T-helper 9 cell (primary cell): ENCODE data around the gene ATP8B1.

ENCODE experiments used
- DNase-seq: peaks from one replicate; pipeline ENCODE4 v3.0.0-alpha.2; 2020

ATP8B1 gene

GRCh38 chr18:57715073-57715472 is 88.0 kb downstream of the ATP8B1 start:
- no peak for DNase-seq

DNA sequence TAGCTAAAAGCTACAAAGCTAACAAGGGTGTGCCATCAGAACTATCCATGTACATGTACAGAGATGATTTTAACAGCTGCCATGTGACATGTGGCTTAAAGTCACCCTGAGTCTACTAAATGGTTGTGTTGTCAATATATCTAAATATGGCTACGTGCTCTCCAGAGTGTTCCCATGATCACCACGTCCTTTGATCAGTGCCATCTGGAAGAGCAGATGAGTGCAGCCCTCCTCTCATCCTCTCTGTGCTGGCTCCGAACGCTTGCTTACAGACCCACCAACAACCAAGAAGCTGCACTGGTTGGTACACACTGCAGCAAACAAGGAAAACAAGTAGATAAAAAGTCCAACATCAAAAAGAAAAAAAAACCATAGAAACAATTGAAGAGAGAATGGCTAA is 92.9 kb downstream of the ATP8B1 start:
- no peak for DNase-seq

DNA sequence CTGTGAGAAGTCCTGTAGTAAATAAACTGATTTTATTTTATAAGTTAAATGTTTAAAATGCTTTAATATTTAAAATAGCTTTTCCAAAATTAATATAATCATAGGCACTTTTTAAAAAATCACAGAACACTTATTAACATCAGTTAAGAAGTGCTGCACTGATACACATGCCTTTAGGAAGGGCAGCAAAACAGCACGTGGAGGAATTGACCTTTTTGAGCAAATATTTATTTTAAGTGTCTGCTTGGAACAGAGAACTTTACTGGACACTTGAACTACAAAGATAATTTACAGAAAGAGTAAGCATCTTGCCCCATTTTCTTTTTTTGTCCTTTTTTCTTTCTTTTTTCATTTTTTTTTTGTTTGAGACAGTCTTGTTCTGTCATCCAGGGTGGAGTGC is 93.8 kb downstream of the ATP8B1 start:
- DNase-seq = no peak

DNA sequence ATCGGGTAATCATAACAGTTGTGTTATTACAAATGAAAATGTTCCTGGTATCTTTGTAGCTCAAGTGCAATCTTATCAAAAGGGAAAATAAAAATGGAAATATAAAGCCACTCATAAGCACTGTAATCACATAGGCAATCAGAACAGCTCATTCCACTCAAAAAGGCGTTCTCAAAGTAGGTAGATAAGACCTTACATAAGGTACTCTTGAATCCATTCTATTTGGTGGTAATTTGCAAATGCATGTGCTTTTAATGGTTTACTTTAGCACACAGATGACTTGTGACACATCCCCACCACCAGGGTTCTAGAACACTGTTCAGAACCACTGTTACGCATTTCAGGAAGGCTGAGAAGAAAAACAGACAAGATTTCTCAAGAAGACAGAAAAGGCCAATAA is 94.8 kb downstream of the ATP8B1 start:
- DNase-seq = no peak

DNA sequence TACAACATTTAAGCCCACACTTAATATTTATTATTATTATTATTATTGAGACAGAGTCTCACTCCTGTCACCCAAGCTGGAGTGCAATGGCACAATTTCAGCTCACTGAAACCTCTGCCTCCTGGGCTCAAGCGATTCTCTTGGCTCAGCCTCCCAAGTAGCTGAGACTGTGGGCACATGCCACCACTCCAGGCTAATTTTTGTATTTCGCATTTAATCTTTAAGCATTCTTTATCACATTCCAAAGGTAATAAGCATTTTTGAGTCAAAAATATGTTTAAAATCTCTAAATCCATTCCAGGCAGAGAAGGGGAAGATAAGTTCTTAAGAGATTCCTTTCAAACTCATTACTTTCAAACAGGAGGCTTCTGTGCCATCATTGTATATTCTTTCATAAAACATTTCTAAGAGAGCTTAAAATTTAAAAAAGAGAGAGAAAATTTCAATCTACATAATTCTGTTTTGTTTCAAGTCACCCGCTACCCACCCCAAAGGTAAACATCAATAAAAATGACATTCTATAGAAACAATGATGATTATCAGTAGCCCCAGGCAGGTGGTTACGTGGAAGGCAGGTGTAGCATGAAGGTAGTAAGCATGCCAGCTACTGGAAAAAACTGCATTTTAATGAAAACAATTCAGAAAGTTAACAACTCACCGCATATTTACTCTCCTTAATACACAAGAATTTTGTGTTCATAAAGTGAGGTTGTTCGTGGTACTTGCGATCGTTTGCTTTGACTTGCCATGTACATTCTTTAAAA is 97.1 kb downstream of the ATP8B1 start:
- DNase-seq = no peak

- no peak for DNase-seq
Measured at GRCh38 chr18:57705011-57705410, 98.1 kb downstream of the ATP8B1 start.

DNA sequence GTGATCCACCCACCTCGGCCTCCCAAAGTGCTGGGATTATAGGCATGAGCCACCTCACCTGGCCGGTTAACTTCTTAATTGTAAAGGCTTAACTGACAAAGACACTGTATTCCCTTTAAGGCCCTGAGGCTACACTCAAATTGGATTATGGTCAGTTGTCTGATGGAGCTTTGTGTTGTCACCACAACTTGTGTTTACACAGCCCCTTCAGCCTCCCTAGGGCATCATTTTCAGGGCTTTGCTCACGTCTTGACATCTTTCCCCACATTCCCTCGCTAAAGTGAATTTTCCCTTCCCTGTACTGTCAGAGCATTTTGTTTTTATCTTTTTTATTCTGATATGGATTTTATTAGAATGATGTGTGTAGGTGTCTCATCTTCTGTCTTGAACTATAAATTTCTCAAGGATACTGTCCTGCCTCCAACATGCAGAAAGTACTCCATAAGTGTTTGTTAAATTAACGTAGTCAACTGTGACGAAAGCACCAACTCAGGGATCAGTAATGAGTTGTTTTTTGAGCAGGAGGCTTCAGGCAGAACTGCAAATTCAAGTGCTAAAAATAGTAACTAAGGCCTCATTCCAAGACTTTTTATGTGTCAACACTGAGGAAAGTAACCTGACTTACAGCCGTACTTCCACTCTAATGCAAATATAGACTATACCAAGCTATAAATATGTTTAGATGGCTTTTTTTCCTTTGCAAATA is 104.4 kb downstream of the ATP8B1 start:
- no peak for DNase-seq

GRCh38 chr18:57697426-57697825 is 105.7 kb downstream of the ATP8B1 start:
- DNase-seq = no peak

GRCh38 chr18:57696271-57696670 is 106.8 kb downstream of the ATP8B1 start:
- DNase-seq = no peak

GRCh38 chr18:57691363-57691762 is 111.8 kb downstream of the ATP8B1 start:
- DNase-seq = no peak

DNA sequence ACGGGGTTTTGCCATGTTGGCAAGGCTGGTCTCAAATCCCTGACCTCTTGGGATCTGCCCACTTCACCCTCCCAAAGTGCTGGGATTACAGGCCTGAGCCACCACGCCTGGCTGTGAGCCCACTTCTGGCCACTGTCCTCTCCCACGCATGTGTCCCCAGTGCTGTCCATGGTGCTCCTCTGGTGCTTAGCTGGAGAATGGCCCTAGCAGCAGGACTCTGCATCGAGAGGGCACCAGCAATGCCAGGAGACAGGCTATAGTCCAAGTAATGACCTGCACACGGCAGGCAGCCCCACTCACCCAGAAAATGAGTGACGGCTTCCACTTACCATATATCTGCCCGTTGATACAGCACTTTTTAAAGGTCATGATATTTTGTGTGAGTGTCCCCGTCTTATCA is 115.1 kb downstream of the ATP8B1 start:
- DNase-seq = no peak

DNA sequence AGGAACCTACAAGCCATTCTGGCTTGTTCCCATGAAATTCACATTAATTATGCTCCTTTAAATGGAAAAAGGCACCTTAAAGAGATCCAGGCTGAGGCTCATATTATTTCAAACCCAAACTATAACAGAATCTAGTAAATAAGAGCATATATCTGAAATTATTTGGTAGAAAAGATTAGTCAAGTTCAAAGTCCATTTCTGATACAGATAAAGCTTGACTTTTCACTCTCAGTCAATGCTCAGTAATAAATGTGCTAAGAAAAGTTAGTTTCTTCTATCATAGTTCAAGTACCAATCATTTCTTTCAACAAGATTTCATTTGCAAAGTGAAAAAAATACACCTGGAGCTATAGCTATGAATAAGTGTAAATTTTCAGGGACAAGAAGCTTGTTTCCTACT is 119.6 kb downstream of the ATP8B1 start:
- no peak for DNase-seq

- DNase-seq = no peak
Measured at GRCh38 chr18:57677262-57678211, 125.6 kb downstream of the ATP8B1 start.

DNA sequence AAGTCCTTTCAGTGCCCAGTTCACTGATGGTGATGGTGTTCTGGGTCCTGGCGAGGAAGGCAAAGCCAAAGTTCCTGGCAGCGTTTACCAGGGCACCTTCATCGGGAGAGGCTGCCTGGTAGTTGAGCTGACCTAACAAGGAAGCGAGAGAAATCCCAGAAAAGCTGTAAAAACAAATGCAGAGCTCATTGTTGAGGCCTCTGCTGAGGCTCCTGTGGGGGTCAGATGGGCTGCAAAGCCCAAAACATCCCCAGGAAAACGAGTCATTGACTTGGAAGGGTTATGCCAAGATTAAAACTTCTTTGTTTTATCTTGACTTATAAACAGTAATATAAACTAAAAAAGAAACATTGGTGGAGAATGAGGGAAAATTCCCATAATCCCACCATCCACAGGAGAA is 128.2 kb downstream of the ATP8B1 start:
- DNase-seq = no peak

GRCh38 chr18:57670046-57670445 is 133.1 kb downstream of the ATP8B1 start:
- DNase-seq = no peak

GRCh38 chr18:57668021-57668420 is 135.1 kb downstream of the ATP8B1 start:
- no peak for DNase-seq

GRCh38 chr18:57666818-57667497 is 136.2 kb downstream of the ATP8B1 start:
- DNase-seq = no peak

- DNase-seq = no peak
Measured at GRCh38 chr18:57664568-57665165, 138.4 kb downstream of the ATP8B1 start.

DNA sequence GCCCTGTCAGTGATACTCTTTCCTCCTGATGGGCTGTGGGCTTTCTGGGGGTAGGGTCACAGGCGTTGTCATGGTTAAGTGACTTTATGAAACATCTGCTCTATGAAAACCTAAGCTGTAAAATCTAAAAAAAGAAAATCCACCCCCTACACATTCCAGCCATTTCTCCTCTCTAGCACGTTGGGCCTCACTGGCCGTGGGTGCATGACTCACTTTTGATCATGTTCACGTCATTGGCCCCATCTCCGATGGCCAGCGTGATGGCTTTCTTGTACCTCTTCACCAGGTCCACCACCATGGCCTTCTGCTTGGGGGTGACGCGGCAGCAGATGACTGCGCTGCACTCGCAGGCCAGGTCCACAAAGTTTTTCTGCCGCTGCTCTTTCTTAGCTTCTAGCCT is 142.2 kb downstream of the ATP8B1 start:
- no peak for DNase-seq

- DNase-seq = no peak
Measured at GRCh38 chr18:57659460-57660102, 143.5 kb downstream of the ATP8B1 start.

DNA sequence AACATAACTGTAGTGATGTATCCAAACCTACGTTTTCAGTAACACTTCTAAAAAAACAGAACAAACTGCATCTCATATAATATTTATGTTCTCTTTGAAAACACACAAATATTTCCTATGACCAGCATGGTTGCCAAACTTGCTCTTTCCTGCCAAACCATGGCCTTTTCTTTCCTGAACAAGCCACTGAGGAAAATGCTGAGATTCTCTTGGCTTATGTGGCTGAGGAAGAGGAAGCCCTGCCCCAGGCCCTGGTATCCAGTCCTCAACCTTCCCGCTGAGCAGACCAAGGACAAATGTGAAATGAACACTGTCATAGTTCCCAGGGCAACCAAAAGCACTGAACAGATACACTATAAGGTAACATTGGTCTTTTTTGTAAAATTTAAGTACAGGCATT is 145.6 kb downstream of the ATP8B1 start:
- no peak for DNase-seq

GRCh38 chr18:57655740-57656139 is 147.4 kb downstream of the ATP8B1 start:
- DNase-seq = no peak
